SK-N-SH (cell line): ENCODE data around the gene OCSTAMP. TPM values are rescaled to one million over a fixed set of nuclear protein-coding genes. Genes with fewer than 3 reads are reported as not detected.

Source experiments
- CTCF ChIA-PET: fragments of 300-600, 350-600 bp; formaldehyde crosslinking; extraction: SDS; loops from one replicate; lab custom pipeline; 2021; lab: Yijun Ruan, JAX
- POLR2A ChIA-PET: fragments of 350-600 bp; sonication (Branson Sonifier 250); formaldehyde crosslinking; extraction: SDS; loops from one replicate; lab custom pipeline; 2020; ENCODE audit warnings: antibody characterized with exemption, inconsistent platforms; lab: Yijun Ruan, JAX
- DNase-seq: peaks from one replicate; pipeline ENCODE4 v3.0.0; 2012
- H2AFZ ChIP-seq: fragments of 200-600 bp; sonication (generic); 2 replicates; pipeline ENCODE4 v1.8.1; 2016; ENCODE audit warnings: antibody characterized with exemption, mild to moderate bottlenecking, low read depth
- H3F3A ChIP-seq: fragments of 200-600 bp; sonication (generic); replicated peaks from 2 replicates; pipeline ENCODE3; 2016; ENCODE audit warnings: antibody characterized with exemption, mild to moderate bottlenecking; ENCODE audit not compliant: insufficient read depth
- H3K27ac ChIP-seq, 2 experiments: fragments of 200-500 bp in 1 of 2; fragments of 200-600 bp in 1 of 2; sonication (Bioruptor generic) in 1 of 2; sonication (generic), shearing (Covaris generic) in 1 of 2; 2 replicates each; pipeline versions ENCODE4 v1.5.1 to v1.6.1; 2014 to 2016; ENCODE audit warnings: low read depth in 2 of 2, inconsistent platforms in 1 of 2, low read length in 1 of 2, mild to moderate bottlenecking in 1 of 2, mixed read lengths in 1 of 2
- H3K27me3 ChIP-seq: fragments of 200-600 bp; sonication (generic), shearing (Covaris generic); 2 replicates; pipeline ENCODE4 v1.6.1; 2016; ENCODE audit warnings: mixed run types; ENCODE audit not compliant: insufficient read depth
- H3K36me3 ChIP-seq, 2 experiments: fragments of 200-500 bp in 1 of 2; fragments of 200-600 bp in 1 of 2; sonication (Bioruptor generic) in 1 of 2; sonication (generic) in 1 of 2; replicated peaks in 1 of 2; 2 replicates each; pipeline versions ENCODE3 to v1.5.1; 2014 to 2016; ENCODE audit warnings: low read length in 1 of 2, mild to moderate bottlenecking in 1 of 2; ENCODE audit not compliant: insufficient read depth in 2 of 2, control insufficient read depth in 1 of 2
- H3K4me1 ChIP-seq, 2 experiments: fragments of 200-500 bp in 1 of 2; fragments of 200-600 bp in 1 of 2; sonication (Bioruptor generic) in 1 of 2; sonication (generic), shearing (Covaris generic) in 1 of 2; 2 replicates each; pipeline versions ENCODE4 v1.5.1 to v1.6.1; 2014 to 2016; ENCODE audit warnings: low read depth in 1 of 2, low read length in 1 of 2, mixed run types in 1 of 2; ENCODE audit not compliant: insufficient read depth in 2 of 2, control insufficient read depth in 1 of 2
- H3K4me2 ChIP-seq: fragments of 200-600 bp; sonication (generic), shearing (Covaris generic); 2 replicates; pipeline ENCODE4 v1.6.1; 2017; ENCODE audit warnings: mixed run types
- H3K4me3 ChIP-seq, 2 experiments: fragments of 200-500 bp in 1 of 2; fragments of 200-600 bp in 1 of 2; sonication (Bioruptor generic) in 1 of 2; sonication (generic), shearing (Covaris generic) in 1 of 2; 2 replicates each; pipeline versions ENCODE4 v1.5.1 to v1.8.1; 2014 to 2016; ENCODE audit warnings: low read depth in 2 of 2, inconsistent platforms in 1 of 2, low read length in 1 of 2, mild to moderate bottlenecking in 1 of 2, mixed read lengths in 1 of 2, moderate library complexity in 1 of 2
- H3K79me2 ChIP-seq: fragments of 200-600 bp; sonication (generic); 2 replicates; pipeline ENCODE4 v1.8.1; 2017; ENCODE audit warnings: mild to moderate bottlenecking; ENCODE audit not compliant: insufficient read depth
- H3K9ac ChIP-seq: fragments of 200-600 bp; sonication (generic); 2 replicates; pipeline ENCODE4 v1.6.1; 2017; ENCODE audit warnings: mixed run types
- H3K9me2 ChIP-seq: fragments of 200-600 bp; sonication (generic); 2 replicates; pipeline ENCODE4 v1.6.1; 2017; ENCODE audit warnings: mixed run types
- H3K9me3 ChIP-seq: fragments of 200-600 bp; sonication (generic); 2 replicates; pipeline ENCODE4 v1.6.1; 2017; ENCODE audit warnings: mixed run types, mild to moderate bottlenecking, moderate library complexity
- H4K20me1 ChIP-seq: fragments of 200-600 bp; sonication (generic); 2 replicates; pipeline ENCODE4 v1.6.1; 2017; ENCODE audit warnings: mild to moderate bottlenecking, mixed run types; ENCODE audit not compliant: insufficient read depth
- EZH2phosphoT487 ChIP-seq: fragments of 200-600 bp; sonication (generic); IDR thresholded peaks from 2 replicates; pipeline ENCODE4 v1.6.1; 2017; ENCODE audit warnings: low read depth, mixed run types, mild to moderate bottlenecking, antibody characterized with exemption, moderate library complexity, borderline replicate concordance
- FOSL2 ChIP-seq: IDR thresholded peaks from 2 replicates; pipeline ENCODE4 v1.4.0; 2012; ENCODE audit warnings: low read depth, mild to moderate bottlenecking, moderate library complexity, borderline replicate concordance
- FOXM1 ChIP-seq: IDR thresholded peaks from 2 replicates; pipeline ENCODE4 v1.4.0; 2012; ENCODE audit warnings: low read depth, mild to moderate bottlenecking
- GATA2 ChIP-seq: sonication (generic); formaldehyde crosslinking; IDR thresholded peaks from 2 replicates; pipeline ENCODE4 v1.5.0; 2020; ENCODE audit warnings: mild to moderate bottlenecking, missing genetic modification reagents
- JUND ChIP-seq: IDR thresholded peaks from 2 replicates; pipeline ENCODE4 v1.4.0; 2012
- MEF2A ChIP-seq: IDR thresholded peaks from 2 replicates; pipeline ENCODE4 v1.4.0; 2012; ENCODE audit warnings: low read depth, borderline replicate concordance
- PBX3 ChIP-seq: IDR thresholded peaks from 2 replicates; pipeline ENCODE4; 2012
- RCOR1 ChIP-seq: fragments of 150-350 bp; IDR thresholded peaks from 2 replicates; pipeline ENCODE4 v1.6.1; 2017; ENCODE audit warnings: antibody characterized with exemption, low read length
- RFX5 ChIP-seq: IDR thresholded peaks from 2 replicates; pipeline ENCODE4 v1.6.1; 2012; ENCODE audit warnings: mild to moderate bottlenecking, improper control_type of control experiment, low read length
- SIN3A ChIP-seq: IDR thresholded peaks from 2 replicates; pipeline ENCODE4 v1.6.1; 2012; ENCODE audit warnings: low read depth, mild to moderate bottlenecking, low read length, moderate library complexity, borderline replicate concordance
- SMC3 ChIP-seq: IDR thresholded peaks from 2 replicates; pipeline ENCODE4 v1.6.1; 2012; ENCODE audit warnings: low read depth, low read length, improper control_type of control experiment
- TAF1 ChIP-seq: IDR thresholded peaks from 2 replicates; pipeline ENCODE4 v1.6.1; 2012; ENCODE audit warnings: low read depth, mild to moderate bottlenecking, low read length, moderate library complexity, borderline replicate concordance
- WGBS: methylation state at CpG from one replicate; pipeline ENCODE4 v1.1.6; 2017; ENCODE audit warnings: low lambda C conversion rate; 5-methylcytosine and 5-hydroxymethylcytosine counted together
- polyA plus RNA-seq, 3 experiments: library from polyadenylated mRNA; depleted of rRNA; stranded (reverse); fragments of >200 nt; gene quantifications; 2 replicates each; pipeline ENCODE4 v1.2.3, GENCODE V29; 2012
- TF ChIP-seq, protein P1 (sequence below): fragments of 200-600 bp; sonication (generic); IDR thresholded peaks from 2 replicates; pipeline ENCODE4 v1.6.1; 2017; ENCODE audit warnings: antibody characterized with exemption, mild to moderate bottlenecking, moderate library complexity
- TF ChIP-seq, protein P2 (sequence below): fragments of 150-350 bp; IDR thresholded peaks from 2 replicates; pipeline ENCODE4 v1.6.1; 2016; ENCODE audit warnings: mild to moderate bottlenecking, low read depth, low read length

The OCSTAMP gene
- polyA plus RNA-seq, 1 of the 3 experiments (the other 2 are of a cell fraction), result not detected

DNA sequence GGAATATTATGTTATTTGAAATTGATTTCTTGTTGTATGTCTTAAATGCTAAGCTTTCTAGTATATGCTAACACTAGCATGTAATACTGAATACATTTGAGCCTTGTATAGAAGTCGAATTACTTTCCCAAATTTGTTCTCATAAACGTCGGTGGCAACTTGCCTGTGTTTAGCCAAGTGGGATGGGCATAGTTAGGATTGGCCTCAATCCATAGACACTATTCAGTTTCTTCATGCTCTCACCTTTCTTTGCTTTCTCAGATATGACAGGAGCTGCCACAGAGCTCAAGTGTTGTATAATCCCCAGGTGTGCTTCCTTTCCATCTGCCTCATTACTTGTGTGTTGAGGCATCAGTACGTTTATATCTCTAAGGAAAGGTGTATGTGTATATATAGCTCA, 56.4 kb downstream of the OCSTAMP start:
- Histone ChIP-seq H2AFZ (no peak overlapping the region), H3K36me3 (no peaks in the 10 kb centered on the region), H3K9me3 (no peaks in the 10 kb centered on the region), H3K9me2 (no peaks in the 10 kb centered on the region), H3K27me3 (no peaks in the 10 kb centered on the region), H3K4me1 (no peaks in the 10 kb centered on the region; a peak in 1 of 4 replicates), H3K79me2 (no peaks in the 10 kb centered on the region), H3K4me3 (no peak overlapping the region), H3K9ac (no peak overlapping the region), H3F3A (no peaks in the 10 kb centered on the region), H3K27ac (no peak overlapping the region), H3K4me2 (no peak overlapping the region), H4K20me1 (no peaks in the 10 kb centered on the region)
- CTCF ChIA-PET, result no interaction called here
- POLR2A ChIA-PET, result no interaction called here
- no peak for TF ChIP-seq FOSL2
- TF ChIP-seq EZH2phosphoT487, result no peak
- no peak for TF ChIP-seq SMC3
- TF ChIP-seq GATA2 (CRISPR knock-in tag), result no peak
- no peak for TF ChIP-seq FOXM1
- no peak for TF ChIP-seq JUND
- no peak for TF ChIP-seq TAF1
- TF ChIP-seq, protein P1, sequence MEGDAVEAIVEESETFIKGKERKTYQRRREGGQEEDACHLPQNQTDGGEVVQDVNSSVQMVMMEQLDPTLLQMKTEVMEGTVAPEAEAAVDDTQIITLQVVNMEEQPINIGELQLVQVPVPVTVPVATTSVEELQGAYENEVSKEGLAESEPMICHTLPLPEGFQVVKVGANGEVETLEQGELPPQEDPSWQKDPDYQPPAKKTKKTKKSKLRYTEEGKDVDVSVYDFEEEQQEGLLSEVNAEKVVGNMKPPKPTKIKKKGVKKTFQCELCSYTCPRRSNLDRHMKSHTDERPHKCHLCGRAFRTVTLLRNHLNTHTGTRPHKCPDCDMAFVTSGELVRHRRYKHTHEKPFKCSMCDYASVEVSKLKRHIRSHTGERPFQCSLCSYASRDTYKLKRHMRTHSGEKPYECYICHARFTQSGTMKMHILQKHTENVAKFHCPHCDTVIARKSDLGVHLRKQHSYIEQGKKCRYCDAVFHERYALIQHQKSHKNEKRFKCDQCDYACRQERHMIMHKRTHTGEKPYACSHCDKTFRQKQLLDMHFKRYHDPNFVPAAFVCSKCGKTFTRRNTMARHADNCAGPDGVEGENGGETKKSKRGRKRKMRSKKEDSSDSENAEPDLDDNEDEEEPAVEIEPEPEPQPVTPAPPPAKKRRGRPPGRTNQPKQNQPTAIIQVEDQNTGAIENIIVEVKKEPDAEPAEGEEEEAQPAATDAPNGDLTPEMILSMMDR, result no peak
- no peak for TF ChIP-seq RCOR1
- TF ChIP-seq PBX3, result no peak
- TF ChIP-seq, protein P2, sequence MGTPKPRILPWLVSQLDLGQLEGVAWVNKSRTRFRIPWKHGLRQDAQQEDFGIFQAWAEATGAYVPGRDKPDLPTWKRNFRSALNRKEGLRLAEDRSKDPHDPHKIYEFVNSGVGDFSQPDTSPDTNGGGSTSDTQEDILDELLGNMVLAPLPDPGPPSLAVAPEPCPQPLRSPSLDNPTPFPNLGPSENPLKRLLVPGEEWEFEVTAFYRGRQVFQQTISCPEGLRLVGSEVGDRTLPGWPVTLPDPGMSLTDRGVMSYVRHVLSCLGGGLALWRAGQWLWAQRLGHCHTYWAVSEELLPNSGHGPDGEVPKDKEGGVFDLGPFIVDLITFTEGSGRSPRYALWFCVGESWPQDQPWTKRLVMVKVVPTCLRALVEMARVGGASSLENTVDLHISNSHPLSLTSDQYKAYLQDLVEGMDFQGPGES, result no peak
- 45% methylated on average over 4 of the region's 4 CpGs for WGBS
- DNase-seq, result no peak

DNA sequence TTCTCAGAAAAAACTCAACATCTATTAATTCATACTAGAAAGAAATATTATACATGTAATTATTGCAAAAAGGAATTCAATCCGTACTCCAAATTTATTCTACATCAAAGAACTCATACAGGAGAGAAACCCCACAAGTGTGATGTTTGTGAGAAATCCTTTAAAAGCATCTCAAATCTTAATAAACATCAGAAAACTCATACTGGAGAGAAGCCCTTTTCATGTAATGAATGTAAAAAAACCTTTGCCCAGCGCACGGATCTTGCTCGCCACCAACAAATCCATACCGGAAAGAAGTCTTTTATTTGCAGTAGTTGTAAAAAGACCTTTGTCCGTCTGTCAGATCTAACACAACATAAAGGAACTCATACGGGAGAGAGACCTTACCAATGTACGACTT, 59.1 kb downstream of the OCSTAMP start:
- Histone ChIP-seq H3K79me2 (no peaks in the 10 kb centered on the region), H3K9me3 (no peaks in the 10 kb centered on the region), H3K4me1 (no peaks in the 10 kb centered on the region), H3K4me2 (no peak overlapping the region), H3K9me2 (no peaks in the 10 kb centered on the region), H3K9ac (no peak overlapping the region), H3K27ac (no peak overlapping the region), H2AFZ (no peak overlapping the region), H3K4me3 (no peak overlapping the region), H4K20me1 (no peaks in the 10 kb centered on the region), H3K36me3 (no peaks in the 10 kb centered on the region), H3K27me3 (no peaks in the 10 kb centered on the region), H3F3A (no peaks in the 10 kb centered on the region)
- WGBS, result 64% methylated on average over 8 of the region's 8 CpGs
- POLR2A ChIA-PET, result no interaction called here
- CTCF ChIA-PET, result no interaction called here
- no peak for TF ChIP-seq SIN3A
- TF ChIP-seq MEF2A, result no peak
- TF ChIP-seq FOXM1, result no peak
- TF ChIP-seq EZH2phosphoT487, result no peak
- no peak for TF ChIP-seq GATA2 (CRISPR knock-in tag)
- no peak for TF ChIP-seq RFX5
- TF ChIP-seq, protein P2, result no peak
- no peak for DNase-seq
